OCI-LY7 (cell line): ENCODE measurements around the gene AIFM2. TPM values are rescaled to one million over a fixed set of nuclear protein-coding genes. Genes with fewer than 3 reads are reported as not detected.

ENCODE experiments used
- BruUV-seq: library from RNA; stranded (reverse); fragments of 400-500 nt; replicated peaks from 2 replicates; lab custom pipeline; 2021; lab: Mats Ljungman, UMichigan
- CTCF ChIA-PET: fragments of 300-600 bp; sonication (Branson Sonifier 250); formaldehyde crosslinking; loops from one replicate; lab custom pipeline; 2022; ENCODE audit warnings: antibody characterized with exemption; ENCODE audit not compliant: unreplicated experiment; lab: Charles Lee
- POLR2A ChIA-PET: fragments of 300-600 bp; sonication (Branson Sonifier 250); formaldehyde crosslinking; loops from one replicate; lab custom pipeline; 2022; ENCODE audit warnings: antibody characterized with exemption; lab: Charles Lee
- DNase-seq: peaks from one replicate; pipeline ENCODE4 v3.0.0-alpha.2; 2015; ENCODE audit warnings: low spot score
- H2AFZ ChIP-seq: fragments of 200-600 bp; sonication (generic), shearing (Covaris generic); 2 replicates; pipeline ENCODE4 v1.6.1; 2014; ENCODE audit warnings: mild to moderate bottlenecking, antibody characterized with exemption, low read length, moderate library complexity
- H3K27ac ChIP-seq: fragments of 200-600 bp; sonication (generic); 2 replicates; pipeline ENCODE4 v1.5.1; 2014; ENCODE audit warnings: mixed run types, low read depth, mild to moderate bottlenecking, moderate library complexity, low read length, inconsistent platforms; ENCODE audit not compliant: poor library complexity, severe bottlenecking
- H3K36me3 ChIP-seq: fragments of 200-600 bp; sonication (generic); 2 replicates; pipeline ENCODE4 v1.6.1; 2014; ENCODE audit warnings: mild to moderate bottlenecking, antibody characterized with exemption, low read length, moderate library complexity, mixed read lengths; ENCODE audit not compliant: insufficient read depth
- H3K4me1 ChIP-seq: fragments of 200-600 bp; sonication (generic); 2 replicates; pipeline ENCODE4 v1.5.1; 2014; ENCODE audit warnings: mild to moderate bottlenecking, low read length; ENCODE audit not compliant: insufficient read depth, poor library complexity, severe bottlenecking
- H3K4me2 ChIP-seq: fragments of 200-600 bp; sonication (generic); 2 replicates; pipeline ENCODE4 v1.6.1; 2014; ENCODE audit warnings: mild to moderate bottlenecking, low read length
- H3K4me3 ChIP-seq: fragments of 200-600 bp; sonication (generic); 2 replicates; pipeline ENCODE4 v1.5.1; 2014; ENCODE audit warnings: mild to moderate bottlenecking, low read depth, low read length; ENCODE audit not compliant: poor library complexity, severe bottlenecking
- H3K79me2 ChIP-seq: fragments of 200-600 bp; sonication (generic); 2 replicates; pipeline ENCODE4 v1.6.1; 2016; ENCODE audit warnings: low read depth, mild to moderate bottlenecking, low read length, moderate library complexity, mixed read lengths; ENCODE audit not compliant: insufficient read depth
- H3K9me2 ChIP-seq: fragments of 200-600 bp; sonication (generic); 2 replicates; pipeline ENCODE4 v1.6.1; 2016; ENCODE audit warnings: mild to moderate bottlenecking, low read length, mixed read lengths; ENCODE audit not compliant: insufficient read depth
- H3K9me3 ChIP-seq: fragments of 200-600 bp; sonication (generic); 2 replicates; pipeline ENCODE4 v1.6.1; 2014; ENCODE audit warnings: mild to moderate bottlenecking, mixed run types, low read length, mixed read lengths
- H4K20me1 ChIP-seq: fragments of 200-600 bp; sonication (generic); 2 replicates; pipeline ENCODE4 v1.6.1; 2014; ENCODE audit warnings: mild to moderate bottlenecking, antibody characterized with exemption, low read length, moderate library complexity, mixed read lengths; ENCODE audit not compliant: insufficient read depth
- EZH2phosphoT487 ChIP-seq: fragments of 200-600 bp; sonication (generic); IDR thresholded peaks from 2 replicates; pipeline ENCODE4 v1.6.1; 2018; ENCODE audit warnings: low read depth, borderline replicate concordance, mild to moderate bottlenecking, mixed run types, antibody characterized with exemption, low read length, moderate library complexity, mixed read lengths
- intact Hi-C: fragments of 100-400 bp; cut with micrococcal nuclease; formaldehyde crosslinking; loops from one replicate; pipeline ENCODE4 v1.10.0; 2022; ENCODE audit not compliant: unreplicated experiment
- total RNA-seq, 2 experiments: library from RNA; depleted of rRNA in 1 of 2; stranded (reverse); fragments of >200 nt in 1 of 2; shearing (Covaris generic) in 1 of 2; gene quantifications; 2 replicates each; pipeline ENCODE4 v1.2.3, GENCODE V29; 2014 to 2022
- TF ChIP-seq, protein P1 (sequence below): fragments of 200-600 bp; sonication (generic); conservative IDR thresholded peaks from 2 replicates; pipeline ENCODE4 v1.5.1; 2014; ENCODE audit warnings: mild to moderate bottlenecking, antibody characterized with exemption, low read length, moderate library complexity, mixed read lengths

The AIFM2 gene
- total RNA-seq, 2 experiments from 2014 or later: 1.7 to 2.6 TPM

GRCh38 chr10:70169649-70170364, 37.2 kb upstream of the AIFM2 start:
- H3K36me3 ChIP-seq: peaks cover 33% of the 10 kb centered on the region
- H3K9me2 ChIP-seq: no peaks in the 10 kb centered on the region
- POLR2A ChIA-PET: interaction anchor here (0.8 to 3.1 kb wide), 6 partner anchors 9 to 101 kb away, joined by 3 to 12 read pairs (median 6); partner anchors contain the start of genes PPA1 and TYSND1
- BruUV-seq: no TSS peak
- H3K4me3 ChIP-seq: peak overlapping the region; percentile 94
- H3K27ac ChIP-seq: no peak overlapping the region
- peak overlapping the region; percentile 80 for H3K4me2 ChIP-seq
- H3K4me1 ChIP-seq: peaks cover 40% of the 10 kb centered on the region
- CTCF ChIA-PET: interaction anchor here (0.5 to 1.0 kb wide), 2 partner anchors 23 to 178 kb away, joined by 3 to 5 read pairs; partner anchors contain the start of gene TYSND1
- H3K79me2 ChIP-seq: peaks cover 60% of the 10 kb centered on the region
- H2AFZ ChIP-seq: no peak overlapping the region
- TF ChIP-seq EZH2phosphoT487: no peak
- TF ChIP-seq, protein P1, sequence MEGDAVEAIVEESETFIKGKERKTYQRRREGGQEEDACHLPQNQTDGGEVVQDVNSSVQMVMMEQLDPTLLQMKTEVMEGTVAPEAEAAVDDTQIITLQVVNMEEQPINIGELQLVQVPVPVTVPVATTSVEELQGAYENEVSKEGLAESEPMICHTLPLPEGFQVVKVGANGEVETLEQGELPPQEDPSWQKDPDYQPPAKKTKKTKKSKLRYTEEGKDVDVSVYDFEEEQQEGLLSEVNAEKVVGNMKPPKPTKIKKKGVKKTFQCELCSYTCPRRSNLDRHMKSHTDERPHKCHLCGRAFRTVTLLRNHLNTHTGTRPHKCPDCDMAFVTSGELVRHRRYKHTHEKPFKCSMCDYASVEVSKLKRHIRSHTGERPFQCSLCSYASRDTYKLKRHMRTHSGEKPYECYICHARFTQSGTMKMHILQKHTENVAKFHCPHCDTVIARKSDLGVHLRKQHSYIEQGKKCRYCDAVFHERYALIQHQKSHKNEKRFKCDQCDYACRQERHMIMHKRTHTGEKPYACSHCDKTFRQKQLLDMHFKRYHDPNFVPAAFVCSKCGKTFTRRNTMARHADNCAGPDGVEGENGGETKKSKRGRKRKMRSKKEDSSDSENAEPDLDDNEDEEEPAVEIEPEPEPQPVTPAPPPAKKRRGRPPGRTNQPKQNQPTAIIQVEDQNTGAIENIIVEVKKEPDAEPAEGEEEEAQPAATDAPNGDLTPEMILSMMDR: no peak
- intact Hi-C loops: loop anchor here (1.0 kb wide), 1 partner anchor 24 kb away; the partner anchor contains the start of gene TYSND1
- DNase-seq: peak; percentile 37
- no peaks in the 10 kb centered on the region; the same call in 1 of the 2 replicates for H3K9me3 ChIP-seq
- peaks cover 22% of the 10 kb centered on the region; the same call in 1 of the 2 replicates for H4K20me1 ChIP-seq

- Histone ChIP-seq H3K4me1 (peaks cover 40% of the 10 kb centered on the region), H3K4me2 (peak overlapping the region; percentile 80), H3K36me3 (peaks cover 41% of the 10 kb centered on the region), H4K20me1 (peaks cover 27% of the 10 kb centered on the region; the same call in 1 of the 2 replicates), H2AFZ (no peak overlapping the region), H3K4me3 (peak overlapping the region; percentile 94), H3K79me2 (peaks cover 67% of the 10 kb centered on the region), H3K27ac (no peak overlapping the region), H3K9me2 (no peaks in the 10 kb centered on the region), H3K9me3 (no peaks in the 10 kb centered on the region; the same call in 1 of the 2 replicates)
- BruUV-seq: no TSS peak
- intact Hi-C loops: no loop called here
- ChIA-PET POLR2A (interaction anchor here (0.6 to 3.1 kb wide), 2 partner anchors 22 to 28 kb away, joined by 3 to 12 read pairs; partner anchors contain the start of gene TYSND1), CTCF (interaction anchor here (1.1 kb wide), 1 partner anchor 15 kb away, joined by 3 read pairs; no protein-coding TSS in a partner anchor)
- no peak for DNase-seq
- TF ChIP-seq EZH2phosphoT487: no peak
- TF ChIP-seq, protein P1: no peak
Measured at GRCh38 chr10:70169011-70169410, 36.4 kb upstream of the AIFM2 start.
